T-helper 1 cell treated with Interleukin-12 subunit alpha and Interleukin-12 subunit beta and Interleukin-4 antibody, amounts not matched to agents 30 ng/mL and 1 ng/mL, for 36 hours (primary cell): Measurements from ENCODE around the gene REN. TPM values are rescaled to one million over a fixed set of nuclear protein-coding genes. Genes with fewer than 3 reads are reported as not detected.

Experiments used
- intact Hi-C: fragments of 100-400 bp; cut with micrococcal nuclease; formaldehyde crosslinking; loops from one replicate; pipeline ENCODE4 v1.15.1; 2024
- total RNA-seq: library from RNA; stranded (reverse); gene quantifications from 2 replicates; pipeline ENCODE4 v1.2.3, GENCODE V29; 2022

The REN gene
- total RNA-seq, 1 donor from 2014 or later: not detected

DNA sequence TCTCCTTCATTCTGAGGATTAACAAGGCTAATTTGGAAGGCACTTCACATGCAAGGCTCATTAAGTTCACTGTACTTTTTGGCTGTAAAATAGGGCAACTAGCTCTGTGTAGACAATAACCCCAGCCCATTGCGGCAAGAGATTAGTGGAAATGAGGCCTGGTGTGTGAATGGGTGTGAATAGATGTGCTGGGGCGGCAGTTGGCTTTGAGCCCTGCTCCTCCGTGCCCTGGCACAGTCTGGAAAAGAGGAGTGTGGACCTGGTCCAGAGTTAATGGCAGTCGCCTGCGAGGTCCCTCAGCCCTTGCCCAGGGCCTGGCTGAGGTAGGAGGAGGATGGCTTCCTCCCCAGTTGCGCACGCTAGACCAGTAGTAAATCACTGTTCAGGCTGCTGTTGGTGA lies 25.3 kb upstream of the REN start:
- intact Hi-C loops: no loop called here

DNA sequence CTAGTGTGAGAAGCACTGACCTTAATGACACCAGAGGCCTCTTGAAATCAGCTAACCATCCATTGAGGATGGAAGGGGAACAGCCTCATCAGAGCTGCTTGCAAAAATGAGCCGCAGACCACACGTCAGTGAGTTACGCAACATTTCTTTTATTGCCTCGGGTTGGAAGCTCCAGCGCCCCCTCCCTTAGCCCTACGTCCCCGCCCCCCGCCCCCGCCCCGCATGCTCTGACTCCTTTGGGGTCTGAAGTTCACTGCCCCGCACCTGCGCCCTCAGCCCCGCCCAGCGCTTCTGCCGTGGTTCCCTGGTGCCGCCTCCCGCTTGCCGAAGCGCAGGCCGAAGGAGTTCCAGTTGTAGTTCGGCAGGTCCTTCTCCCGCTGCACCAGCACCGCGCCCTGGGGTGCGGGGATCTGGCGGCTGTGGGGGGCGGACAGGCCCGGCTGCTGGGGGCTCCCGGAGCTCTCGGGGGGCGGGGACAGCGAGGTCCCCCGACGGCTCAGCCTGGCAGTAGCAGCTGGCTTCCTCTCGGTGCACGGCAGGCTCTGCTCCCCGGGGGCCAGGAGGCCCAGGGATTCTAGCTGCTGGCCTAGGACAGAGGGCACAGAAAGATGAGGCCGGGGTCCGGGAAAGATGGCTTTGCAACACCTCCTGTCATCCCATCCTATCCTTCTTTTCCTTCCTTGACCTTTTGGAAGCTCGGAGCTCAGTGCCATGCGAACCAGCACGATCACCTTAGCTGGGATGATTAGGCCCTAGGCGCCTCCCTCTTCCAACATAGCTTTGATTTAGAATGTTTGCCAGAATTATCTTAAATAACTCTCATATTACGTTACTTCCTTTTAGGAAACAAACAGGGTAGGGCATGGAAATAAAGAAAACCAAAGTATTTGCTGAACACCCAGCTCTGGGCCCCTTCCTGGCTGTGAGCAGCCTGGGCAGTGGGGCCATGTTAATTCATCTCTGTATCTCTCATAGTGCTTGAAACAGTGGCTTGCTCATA lies 24.4 kb upstream of the REN start:
- intact Hi-C loops: no loop called here

DNA sequence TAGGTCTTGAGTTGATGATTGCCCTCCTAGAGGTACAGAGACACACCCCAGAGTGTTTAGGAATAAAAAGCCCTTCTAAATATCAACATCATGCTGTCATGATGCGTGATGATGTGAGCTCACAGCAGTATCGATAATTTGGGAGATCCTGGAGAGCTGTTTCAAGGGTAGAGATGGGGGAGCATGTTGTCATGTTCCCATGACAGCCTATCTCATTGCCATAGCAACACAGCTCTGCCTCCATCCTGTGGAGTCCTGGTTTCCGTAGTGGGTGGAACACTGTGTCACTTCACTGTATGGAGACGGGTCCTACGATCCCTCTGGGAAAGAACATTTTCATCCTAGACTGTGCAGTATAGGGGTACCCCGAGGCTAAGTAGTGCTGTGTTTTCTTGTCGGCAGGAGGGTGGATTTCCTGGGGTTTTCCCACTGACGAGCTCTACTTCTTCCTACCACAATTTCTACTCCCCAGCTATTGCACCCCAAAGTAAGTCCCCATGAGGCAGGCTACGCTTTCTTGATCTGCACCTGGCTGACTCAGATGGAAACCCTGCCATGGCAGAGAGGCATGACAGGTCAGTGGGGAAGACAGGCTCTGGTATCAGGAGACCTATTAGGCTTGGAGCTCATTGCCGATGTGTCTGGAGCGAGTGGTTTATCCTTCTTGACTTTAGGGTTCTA lies 23.0 kb upstream of the REN start:
- intact Hi-C loops: no loop called here

DNA sequence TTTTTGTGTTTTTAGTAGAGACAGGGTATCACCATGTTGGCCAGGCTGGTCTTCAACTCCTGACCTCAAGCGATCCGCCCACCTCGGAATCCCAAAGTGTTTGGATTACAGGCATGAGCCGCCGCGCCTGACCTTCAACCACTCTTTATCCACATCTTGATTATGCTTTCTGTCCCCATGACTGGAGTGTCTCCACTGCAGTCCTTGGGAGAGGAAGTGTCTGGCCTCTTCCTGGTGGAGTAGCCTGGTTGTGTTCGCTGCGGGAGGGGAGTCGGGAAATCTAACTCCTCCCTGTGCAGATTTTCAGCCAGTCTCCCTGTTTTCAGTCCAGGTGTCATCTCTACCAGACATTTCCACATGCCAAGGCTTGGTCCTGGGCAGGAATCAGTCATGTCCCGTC lies 20.5 kb upstream of the REN start:
- intact Hi-C loops: no loop called here

- intact Hi-C loops: no loop called here
Observed at GRCh38 chr1:204181116-204181515, 15.0 kb upstream of the REN start.

GRCh38 chr1:204180133-204180532 lies 14.0 kb upstream of the REN start:
- intact Hi-C loops: no loop called here

DNA sequence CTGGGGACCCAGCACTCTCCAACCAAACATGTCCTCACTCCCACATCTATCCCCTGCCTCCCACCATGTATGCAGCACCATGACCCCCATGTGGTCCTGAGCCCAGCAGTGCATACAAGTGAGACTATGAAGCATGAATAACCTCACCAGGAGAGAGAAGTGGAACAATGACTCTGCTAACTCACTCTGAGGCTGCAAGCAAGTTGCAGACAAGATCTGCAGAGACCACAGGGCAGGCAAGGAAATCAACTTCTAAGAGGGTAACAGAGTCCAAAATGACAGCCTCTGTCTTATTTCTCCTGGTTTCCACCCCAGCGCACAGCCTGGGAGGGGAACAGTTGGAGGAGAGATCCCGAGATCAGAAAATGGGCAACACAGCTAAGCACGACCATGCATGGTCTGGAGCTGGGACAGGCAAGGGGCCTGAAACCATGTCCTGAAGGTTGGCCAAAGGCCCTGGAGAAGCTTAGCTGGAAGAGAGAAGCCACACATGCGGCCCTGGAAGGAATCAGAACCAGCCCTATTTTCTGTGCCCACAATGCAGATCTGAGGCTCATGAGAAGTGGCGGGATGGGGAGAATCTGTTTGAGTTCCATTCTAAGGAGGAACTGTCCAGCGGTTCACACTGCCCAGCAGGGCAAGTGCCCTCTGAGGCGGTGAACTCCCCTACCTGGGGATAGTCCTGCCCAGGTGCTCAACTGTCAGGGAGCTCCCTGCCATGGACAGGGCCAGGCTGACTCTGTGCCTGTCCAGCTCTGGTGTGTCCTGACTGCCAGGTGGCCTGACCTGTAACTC lies 12.5 kb upstream of the REN start:
- intact Hi-C loops: no loop called here

DNA sequence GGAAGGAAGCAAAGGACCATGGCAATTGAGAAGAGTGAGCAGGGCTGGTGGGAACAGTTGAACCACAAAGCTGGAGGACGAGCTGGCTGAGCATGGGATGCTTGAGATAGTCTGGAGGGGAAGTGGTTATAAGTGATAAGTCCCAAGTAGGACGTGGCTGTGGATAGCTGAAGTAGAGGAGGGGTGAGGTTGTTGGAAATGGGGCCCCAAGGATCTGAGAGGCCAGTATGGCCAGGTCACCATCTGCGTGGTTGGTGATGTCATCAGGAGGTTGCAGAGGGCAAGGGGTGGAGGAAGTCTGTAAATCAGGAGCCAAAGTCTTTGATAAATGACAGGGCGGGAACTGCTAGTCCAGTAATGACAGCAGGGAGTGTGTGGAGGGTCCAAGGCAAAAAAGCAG lies 11.0 kb upstream of the REN start:
- intact Hi-C loops: no loop called here

DNA sequence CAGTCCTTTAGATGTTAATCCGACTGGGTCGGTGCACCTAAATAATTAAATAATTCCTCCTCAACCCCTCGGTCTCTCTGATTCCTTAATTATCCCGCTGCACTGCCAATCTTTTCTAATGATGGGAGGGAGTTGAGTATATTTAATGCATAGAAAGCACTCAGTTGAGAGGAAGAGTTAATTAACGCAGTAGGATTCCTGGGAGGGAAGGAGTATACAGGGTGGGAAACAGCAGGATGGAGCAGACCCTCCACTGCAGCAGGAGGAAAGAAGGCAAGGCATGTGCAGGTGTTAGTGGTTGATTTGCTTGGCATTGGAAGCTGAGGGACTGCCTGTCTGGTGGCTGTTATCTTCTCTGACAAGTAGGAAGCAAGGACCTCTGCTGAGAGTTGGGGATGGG lies 9.9 kb upstream of the REN start:
- intact Hi-C loops: no loop called here

DNA sequence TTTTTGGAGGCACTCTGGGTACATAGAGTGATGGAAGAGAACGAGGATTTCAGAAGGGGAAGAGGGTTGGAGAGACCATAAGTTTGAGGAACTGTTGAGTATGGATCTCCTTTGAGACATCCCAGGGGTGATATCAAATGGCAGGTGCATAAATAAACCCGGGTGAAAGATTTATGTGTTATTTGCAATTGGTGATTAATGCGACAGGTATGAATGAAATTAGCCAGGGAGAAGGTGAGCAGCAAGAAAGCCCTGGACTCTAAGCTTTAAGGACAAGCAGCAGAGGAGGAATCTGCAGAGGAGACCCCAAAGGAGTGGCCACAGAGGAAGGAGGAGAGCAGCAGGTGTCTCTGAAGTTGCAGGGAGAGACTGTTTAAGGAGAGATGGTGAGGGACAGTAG lies 8.8 kb upstream of the REN start:
- intact Hi-C loops: no loop called here

- intact Hi-C loops: no loop called here
Observed at GRCh38 chr1:204172404-204173029, 6.4 kb upstream of the REN start.

GRCh38 chr1:204171751-204172178 lies 5.6 kb upstream of the REN start:
- intact Hi-C loops: no loop called here

GRCh38 chr1:204170494-204171155 lies 4.5 kb upstream of the REN start:
- intact Hi-C loops: no loop called here

GRCh38 chr1:204169858-204170257 lies 3.7 kb upstream of the REN start:
- intact Hi-C loops: loop anchor here (10.0 kb wide), 1 partner anchor 635 kb away; no protein-coding TSS in a partner anchor

- intact Hi-C loops: loop anchor here (10.0 kb wide), 1 partner anchor 637 kb away; no protein-coding TSS in a partner anchor
Observed at GRCh38 chr1:204167730-204168129, 1.6 kb upstream of the REN start.

GRCh38 chr1:204162494-204163074 lies 3.6 kb downstream of the REN start:
- intact Hi-C loops: loop anchor here (1.0 to 10.0 kb wide), 7 partner anchors 45 to 642 kb away; no protein-coding TSS in a partner anchor

DNA sequence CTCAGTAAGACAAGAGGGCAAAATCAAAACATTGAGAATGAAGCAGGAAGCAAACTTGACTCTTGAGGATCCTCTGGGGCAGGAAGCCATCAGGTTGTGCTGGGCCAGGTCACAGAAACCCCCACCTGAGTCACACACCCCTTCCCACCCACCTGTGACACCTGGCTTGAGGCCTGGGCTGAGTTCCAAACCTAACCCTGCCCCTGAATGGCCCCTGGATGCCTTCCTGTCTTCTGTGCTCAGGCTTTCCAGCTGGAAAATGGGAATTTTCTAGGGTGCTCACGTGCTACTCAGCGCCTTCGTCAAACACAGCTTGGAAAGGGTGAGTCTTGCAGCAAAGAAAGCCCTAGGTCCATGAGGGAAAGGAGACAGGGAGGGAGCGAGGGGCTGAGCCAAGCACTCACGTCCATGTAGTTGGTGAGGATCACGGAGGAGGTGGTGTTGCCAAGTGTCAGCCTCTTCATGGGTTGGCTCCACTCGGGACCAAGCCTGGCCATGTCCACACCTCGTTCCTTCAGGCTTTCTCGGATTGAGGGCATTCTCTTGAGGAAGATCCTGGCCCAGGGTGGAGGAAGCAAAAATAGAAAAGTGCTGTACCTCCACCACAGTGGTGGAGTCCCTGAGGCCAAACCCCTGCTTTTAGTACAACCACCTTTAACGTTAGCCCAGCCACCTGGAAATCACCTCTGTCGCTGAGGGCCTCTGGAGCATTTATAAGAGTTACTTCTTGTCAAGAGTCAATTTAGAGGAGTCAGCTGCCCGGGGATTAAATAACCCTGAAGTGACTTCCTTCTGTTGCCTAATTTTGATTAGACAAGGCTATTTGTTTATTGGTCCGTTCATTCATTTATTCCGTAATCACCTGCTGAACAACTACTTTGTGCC lies 4.3 kb downstream of the REN start:
- intact Hi-C loops: loop anchor here (1.0 to 10.0 kb wide), 7 partner anchors 45 to 643 kb away; no protein-coding TSS in a partner anchor

DNA sequence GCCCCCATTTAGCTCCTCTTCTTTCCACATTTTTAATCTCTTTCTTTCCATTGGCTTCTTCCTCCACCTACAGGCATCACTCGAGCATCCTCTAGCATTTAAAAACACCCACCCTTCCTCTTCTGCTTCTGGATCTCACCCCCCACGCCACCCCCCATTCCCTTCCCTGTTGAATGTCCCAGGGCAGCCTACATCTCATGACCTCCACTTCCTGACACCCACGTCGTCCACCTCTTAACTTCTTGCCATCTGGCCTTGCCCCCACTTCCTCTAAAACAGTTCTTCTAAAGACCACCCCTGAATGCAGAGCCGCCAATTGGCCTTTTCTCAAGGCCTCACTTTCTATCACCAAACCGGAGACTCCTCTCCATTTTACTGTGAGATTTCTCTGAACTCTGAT lies 8.2 kb downstream of the REN start:
- intact Hi-C loops: no loop called here

DNA sequence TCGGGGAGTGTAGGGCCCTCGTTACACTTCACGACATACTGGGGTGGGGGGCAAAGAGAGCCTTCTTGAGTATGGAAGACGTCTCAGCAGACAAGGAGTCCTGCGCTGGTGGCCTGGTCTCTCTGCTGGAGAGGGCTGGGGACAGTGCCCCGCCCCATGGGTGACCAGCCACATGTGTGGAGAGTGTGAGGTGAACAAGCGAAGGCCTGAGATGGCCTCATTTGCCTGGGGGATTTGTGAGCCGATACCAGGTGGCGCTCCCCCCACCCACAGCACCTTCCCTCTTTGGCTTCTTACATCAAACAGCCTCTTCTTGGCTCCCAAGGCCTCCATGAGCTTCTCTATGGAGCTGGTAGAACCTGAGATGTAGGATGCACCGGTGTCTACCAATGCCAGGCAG lies 10.3 kb downstream of the REN start:
- intact Hi-C loops: no loop called here
